Thyroid gland (tissue), 4 donors: Measurements from ENCODE around the gene OR10A7. TPM values are rescaled to one million over a fixed set of nuclear protein-coding genes. Genes with fewer than 3 reads are reported as not detected.
"Not testable (repeated sequence)": the region's sequence is repeated elsewhere in the genome, so short reads cannot be mapped to it uniquely, and the experiment has no call there.

ENCODE experiments used
- DNase-seq, 2 donors: peaks; one replicate each; pipeline ENCODE4 v3.0.0-alpha.2; 2019
- H3K27ac ChIP-seq, 3 donors: fragments of 200-600 bp; sonication (generic); 1 replicate in 2 of 3; 2 replicates in 1 of 3; pipeline ENCODE4 v1.5.1; 2016 to 2019; ENCODE audit warnings: mild to moderate bottlenecking in 1 of 3, moderate library complexity in 1 of 3
- H3K27me3 ChIP-seq: fragments of 200-600 bp; sonication (generic); one replicate; pipeline ENCODE4 v1.5.1; 2019
- H3K36me3 ChIP-seq, 2 donors: fragments of 200-600 bp; sonication (generic); one replicate each; pipeline ENCODE4 v1.5.1; 2016 to 2019
- H3K4me1 ChIP-seq, 2 donors: fragments of 200-600 bp; sonication (generic); one replicate each; pipeline ENCODE4 v1.5.1; 2017 to 2019
- H3K4me3 ChIP-seq, 3 donors: fragments of 200-600 bp; sonication (generic); replicated peaks in 1 of 3; 1 replicate in 2 of 3; 2 replicates in 1 of 3; pipeline ENCODE4 v1.5.1; 2016; ENCODE audit warnings: mild to moderate bottlenecking in 1 of 3
- H3K9me3 ChIP-seq: fragments of 200-600 bp; sonication (generic); one replicate; pipeline ENCODE4 v1.5.1; 2017
- POLR2A ChIP-seq, 2 donors: fragments of 450-650 bp; IDR thresholded peaks; one replicate each; pipeline ENCODE4 v1.6.1; 2017; ENCODE audit warnings: antibody characterized with exemption in 2 of 2, mild to moderate bottlenecking in 2 of 2, moderate library complexity in 1 of 2
- WGBS, 2 donors: methylation state at CpG; one replicate each; pipeline ENCODE4 v1.1.5; 2017; 5-methylcytosine and 5-hydroxymethylcytosine counted together
- intact Hi-C: fragments of 100-400 bp; cut with DNase I; formaldehyde crosslinking; loops from one replicate; pipeline ENCODE4 v1.15.1; 2023
- total RNA-seq, 4 donors: library from RNA; depleted of rRNA; stranded (reverse); fragments of >200 nt; gene quantifications; one replicate each; pipeline ENCODE4 v1.2.3, GENCODE V29; 2016
- TF ChIP-seq, protein P1 (sequence below), 6 experiments: fragments of 200-600 bp in 3 of 6; fragments of 450-650 bp in 3 of 6; sonication (generic) in 3 of 6; IDR thresholded peaks; one replicate each; pipeline ENCODE4 v1.5.1; 2016 to 2019; ENCODE audit warnings: antibody characterized with exemption in 6 of 6, mild to moderate bottlenecking in 2 of 6, inconsistent platforms in 1 of 6, moderate library complexity in 1 of 6

Gene OR10A7, protein sequence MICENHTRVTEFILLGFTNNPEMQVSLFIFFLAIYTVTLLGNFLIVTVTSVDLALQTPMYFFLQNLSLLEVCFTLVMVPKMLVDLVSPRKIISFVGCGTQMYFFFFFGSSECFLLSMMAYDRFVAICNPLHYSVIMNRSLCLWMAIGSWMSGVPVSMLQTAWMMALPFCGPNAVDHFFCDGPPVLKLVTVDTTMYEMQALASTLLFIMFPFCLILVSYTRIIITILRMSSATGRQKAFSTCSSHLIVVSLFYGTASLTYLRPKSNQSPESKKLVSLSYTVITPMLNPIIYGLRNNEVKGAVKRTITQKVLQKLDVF
- not detected for total RNA-seq

DNA sequence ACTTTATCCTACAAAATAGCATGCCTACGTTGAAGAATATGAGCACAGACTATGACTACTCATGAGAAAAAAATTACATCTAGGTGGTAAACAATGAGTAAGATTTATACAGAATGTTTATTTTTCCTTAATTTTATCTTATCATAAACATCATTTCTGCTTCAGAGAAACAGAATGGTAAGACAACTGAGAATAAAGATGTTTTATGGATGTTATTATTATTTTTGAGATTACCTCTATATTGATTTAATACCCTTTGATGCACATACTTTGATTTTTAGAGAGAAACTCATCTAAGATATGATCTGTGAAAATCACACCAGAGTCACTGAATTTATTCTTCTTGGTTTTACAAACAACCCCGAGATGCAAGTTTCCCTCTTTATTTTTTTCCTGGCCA is at the start of gene OR10A7:
Gene OR10A7, plus strand, starts transcription at position 301 of the 400 bp plus-strand sequence. Its CDS starts 0 bp downstream, at position 301.
- H3K27ac ChIP-seq, result no peak within 1 kb of the TSS
- DNase-seq, result no peak
- no peaks in the 10 kb centered on the region for H3K27me3 ChIP-seq
- H3K4me1 ChIP-seq, result no peaks in the 10 kb centered on the region
- no peaks in the 10 kb centered on the region for H3K9me3 ChIP-seq
- intact Hi-C loops, result no loop called here
- TF ChIP-seq, protein P1, sequence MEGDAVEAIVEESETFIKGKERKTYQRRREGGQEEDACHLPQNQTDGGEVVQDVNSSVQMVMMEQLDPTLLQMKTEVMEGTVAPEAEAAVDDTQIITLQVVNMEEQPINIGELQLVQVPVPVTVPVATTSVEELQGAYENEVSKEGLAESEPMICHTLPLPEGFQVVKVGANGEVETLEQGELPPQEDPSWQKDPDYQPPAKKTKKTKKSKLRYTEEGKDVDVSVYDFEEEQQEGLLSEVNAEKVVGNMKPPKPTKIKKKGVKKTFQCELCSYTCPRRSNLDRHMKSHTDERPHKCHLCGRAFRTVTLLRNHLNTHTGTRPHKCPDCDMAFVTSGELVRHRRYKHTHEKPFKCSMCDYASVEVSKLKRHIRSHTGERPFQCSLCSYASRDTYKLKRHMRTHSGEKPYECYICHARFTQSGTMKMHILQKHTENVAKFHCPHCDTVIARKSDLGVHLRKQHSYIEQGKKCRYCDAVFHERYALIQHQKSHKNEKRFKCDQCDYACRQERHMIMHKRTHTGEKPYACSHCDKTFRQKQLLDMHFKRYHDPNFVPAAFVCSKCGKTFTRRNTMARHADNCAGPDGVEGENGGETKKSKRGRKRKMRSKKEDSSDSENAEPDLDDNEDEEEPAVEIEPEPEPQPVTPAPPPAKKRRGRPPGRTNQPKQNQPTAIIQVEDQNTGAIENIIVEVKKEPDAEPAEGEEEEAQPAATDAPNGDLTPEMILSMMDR (IDR thresholded peaks at IDR 0.05), result no peak
- no peak for TF ChIP-seq POLR2A (IDR thresholded peaks at IDR 0.05)
- WGBS, 2 donors, result 82 to 89% methylated on average over 2 of the region's 2 CpGs
- H3K36me3 ChIP-seq, result no peaks in the 10 kb centered on the region
- no peak within 1 kb of the TSS for H3K4me3 ChIP-seq

DNA sequence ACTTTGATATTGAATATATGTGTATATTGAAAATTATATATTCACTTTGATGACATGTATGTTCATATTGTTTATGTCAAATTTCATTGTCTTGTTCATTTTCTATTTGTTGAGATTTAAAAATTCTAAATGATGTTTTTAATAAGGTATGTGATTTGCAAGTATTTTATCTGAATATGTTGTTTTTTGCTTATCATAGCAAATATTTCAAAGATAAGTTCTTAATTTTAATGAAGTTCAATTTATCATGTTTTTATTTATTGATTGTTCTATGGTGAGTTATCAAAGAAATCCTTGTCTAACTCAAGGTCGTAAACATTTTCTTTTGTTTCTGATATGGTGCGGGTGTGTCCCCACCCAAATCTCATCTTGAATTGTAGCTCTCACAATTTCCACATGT is 49.4 kb upstream of the OR10A7 start:
- no peak for DNase-seq
- H3K36me3 ChIP-seq, result no peaks in the 10 kb centered on the region
- H3K9me3 ChIP-seq, result no peaks in the 10 kb centered on the region
- H3K27ac ChIP-seq, result no peak overlapping the region
- no peaks in the 10 kb centered on the region for H3K27me3 ChIP-seq
- TF ChIP-seq, protein P1 (IDR thresholded peaks at IDR 0.05), result no peak
- no peak for TF ChIP-seq POLR2A (IDR thresholded peaks at IDR 0.05)
- H3K4me3 ChIP-seq, result no peak overlapping the region
- WGBS, 2 donors, result 94 to 96% methylated on average over 2 of the region's 2 CpGs
- H3K4me1 ChIP-seq, result no peaks in the 10 kb centered on the region
- intact Hi-C loops, result no loop called here

DNA sequence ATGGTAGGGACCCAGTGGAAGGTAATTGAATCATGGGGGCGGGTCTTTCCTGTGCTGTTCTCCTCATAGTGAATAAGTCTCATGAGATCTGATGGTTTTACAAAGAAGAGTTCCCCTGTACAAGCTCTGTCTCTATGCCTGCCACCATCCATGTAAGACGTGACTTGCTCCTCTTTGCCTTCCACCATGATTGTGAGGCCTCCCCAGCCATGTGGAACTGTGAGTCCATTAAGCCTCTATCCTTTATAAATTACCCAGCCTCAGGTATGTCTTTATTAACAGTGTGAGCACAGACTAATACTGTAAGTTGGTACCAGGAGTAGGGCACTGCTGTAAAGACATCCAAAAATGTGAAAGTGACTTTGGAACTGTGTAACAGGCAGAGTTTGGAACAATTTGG is 49.0 kb upstream of the OR10A7 start:
- H3K36me3 ChIP-seq, H3K27ac ChIP-seq, DNase-seq, intact Hi-C loops, H3K4me1 ChIP-seq, H3K27me3 ChIP-seq, H3K4me3 ChIP-seq, H3K9me3 ChIP-seq: not testable (repeated sequence)
- WGBS, 2 donors, result 73 to 80% methylated on average over 2 of the region's 2 CpGs

- H3K27ac ChIP-seq, result no peak overlapping the region
- H3K9me3 ChIP-seq, result no peaks in the 10 kb centered on the region
- no peak for TF ChIP-seq POLR2A (IDR thresholded peaks at IDR 0.05)
- TF ChIP-seq, protein P1 (IDR thresholded peaks at IDR 0.05), result no peak
- no peaks in the 10 kb centered on the region for H3K27me3 ChIP-seq
- no peaks in the 10 kb centered on the region for H3K4me1 ChIP-seq
- 31 to 40% methylated on average over 1 of the region's 1 CpG for WGBS, 2 donors
- no peak overlapping the region for H3K4me3 ChIP-seq
- no peaks in the 10 kb centered on the region for H3K36me3 ChIP-seq
- no peak for DNase-seq
- intact Hi-C loops, result no loop called here
Measured at GRCh38 chr12:55172686-55173085, 48.1 kb upstream of the OR10A7 start.

DNA sequence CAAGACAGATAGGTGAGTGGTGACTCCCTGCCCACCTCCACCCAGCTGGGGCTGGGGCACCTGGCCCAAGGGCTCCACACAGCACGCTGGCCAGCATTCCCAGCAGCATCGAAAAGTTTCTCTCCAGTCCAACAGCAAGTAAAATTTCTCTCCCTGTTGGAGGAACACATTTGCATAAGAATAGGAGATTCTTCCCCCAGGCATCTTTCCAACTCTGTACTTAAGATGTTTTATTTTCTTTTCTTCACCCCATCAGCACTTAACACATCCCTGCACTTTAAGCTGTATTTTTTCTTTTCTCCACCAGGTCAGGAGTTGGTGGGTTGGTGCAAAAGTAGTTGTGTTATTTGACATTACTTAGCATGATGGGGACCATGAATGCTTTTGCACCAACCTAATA is 47.4 kb upstream of the OR10A7 start:
- no peak for DNase-seq
- Histone ChIP-seq H3K4me3 (no peak overlapping the region), H3K36me3 (no peaks in the 10 kb centered on the region), H3K27me3 (no peaks in the 10 kb centered on the region), H3K4me1 (no peaks in the 10 kb centered on the region), H3K27ac (no peak overlapping the region), H3K9me3 (no peaks in the 10 kb centered on the region)
- 75 to 92% methylated on average over 2 of the region's 2 CpGs for WGBS, 2 donors
- TF ChIP-seq, protein P1 (IDR thresholded peaks at IDR 0.05), result no peak
- intact Hi-C loops, result no loop called here
